ENCODE measurements around the gene SLC6A13.

Gene SLC6A13

GRCh38 chr12:176321-177181 lies 86.1 kb downstream of the SLC6A13 start:
- DNase-seq: no peak

GRCh38 chr12:175759-176158 lies 86.9 kb downstream of the SLC6A13 start:
- no peak for DNase-seq

GRCh38 chr12:175250-175649 lies 87.4 kb downstream of the SLC6A13 start:
- DNase-seq: no peak

GRCh38 chr12:174596-174995 lies 88.0 kb downstream of the SLC6A13 start:
- DNase-seq: no peak

GRCh38 chr12:174124-174523 lies 88.5 kb downstream of the SLC6A13 start:
- no peak for DNase-seq

GRCh38 chr12:172732-173161 lies 89.9 kb downstream of the SLC6A13 start:
- DNase-seq: no peak

- no peak for DNase-seq
Observed at GRCh38 chr12:171743-172676, 90.6 kb downstream of the SLC6A13 start.

- no peak for DNase-seq
Observed at GRCh38 chr12:171276-171675, 91.4 kb downstream of the SLC6A13 start.
